A549 (cell line): ENCODE measurements around the gene HBG2. TPM values are rescaled to one million over a fixed set of nuclear protein-coding genes. Genes with fewer than 3 reads are reported as not detected.

Experiments used
- ATAC-seq, 2 experiments: fragments of 200-7000 bp in 1 of 2; fragments of >200 bp in 1 of 2; cut with Nextera tagmentation in 1 of 2; cut with Tn5 transposase in 1 of 2; 3 replicates each; pipeline versions ENCODE4 v1.8.0 to v1.9.1; 2018 to 2020; ENCODE audit warnings: mild to moderate bottlenecking in 1 of 2, moderate library complexity in 1 of 2
- CTCF ChIA-PET: fragments of 300-600 bp; sonication (Branson Sonifier 250); formaldehyde crosslinking; extraction: SDS; loops from one replicate; lab custom pipeline; 2021; ENCODE audit warnings: antibody characterized with exemption, inconsistent platforms; lab: Yijun Ruan, JAX
- POLR2A ChIA-PET: fragments of 350-600 bp; formaldehyde crosslinking; extraction: SDS; loops from one replicate; lab custom pipeline; 2021; ENCODE audit warnings: antibody characterized with exemption, inconsistent platforms; lab: Yijun Ruan, JAX
- DNase-seq, 2 experiments: peaks; one replicate each; pipeline versions ENCODE4 v3.0.0 to v3.0.0-alpha.2; 2011 to 2016; ENCODE audit warnings: low read depth in 1 of 2, low spot score in 1 of 2
- FAIRE-seq: peaks from 2 replicates; lab custom pipeline; 2011; peaks lifted over from hg19 to GRCh38; lab: Jason Lieb, UNC
- H3K27ac ChIP-seq, 2 experiments: fragments of >200 bp; sonication (Bioruptor Twin); formaldehyde crosslinking; 3 replicates each; pipeline ENCODE4 v1.5.1; 2016 to 2017
- H3K4me1 ChIP-seq: fragments of >200 bp; sonication (Bioruptor Twin); formaldehyde crosslinking; 3 replicates; pipeline ENCODE4 v1.6.1; 2016
- H3K4me2 ChIP-seq: fragments of >200 bp; sonication (Bioruptor Twin); formaldehyde crosslinking; 3 replicates; pipeline ENCODE4 v1.6.1; 2016
- H3K4me3 ChIP-seq: fragments of >200 bp; sonication (Bioruptor Twin); formaldehyde crosslinking; 3 replicates; pipeline ENCODE4 v1.5.1; 2016
- H3K9me3 ChIP-seq: fragments of >200 bp; sonication (Bioruptor Twin); formaldehyde crosslinking; 3 replicates; pipeline ENCODE4 v1.6.1; 2016
- BHLHE40 ChIP-seq: IDR thresholded peaks from 2 replicates; pipeline ENCODE4 v1.6.1; 2012; ENCODE audit warnings: low read depth, low read length, inconsistent platforms
- CBX8 ChIP-seq: fragments of 200-600 bp; sonication (generic); IDR thresholded peaks from 2 replicates; pipeline ENCODE4 v1.6.1; 2016
- CEBPB ChIP-seq, 2 experiments: fragments of >200 bp in 1 of 2; sonication (Bioruptor Twin) in 1 of 2; formaldehyde crosslinking in 1 of 2; IDR thresholded peaks; 2 replicates each; pipeline ENCODE4 v1.6.1; 2012 to 2016
- CHD2 ChIP-seq: fragments of 150-350 bp; IDR thresholded peaks from 2 replicates; pipeline ENCODE4 v1.6.1; 2014; ENCODE audit warnings: low read length; ENCODE audit not compliant: partially characterized antibody
- CHD4 ChIP-seq: fragments of 200-600 bp; sonication (generic); IDR thresholded peaks from 2 replicates; pipeline ENCODE4 v1.6.1; 2016; ENCODE audit warnings: antibody characterized with exemption, mild to moderate bottlenecking, borderline replicate concordance
- FOSB ChIP-seq: fragments of 250-450 bp; sonication (Bioruptor Pico); IDR thresholded peaks from 2 replicates; pipeline ENCODE4 v1.5.0; 2020; ENCODE audit warnings: mild to moderate bottlenecking, moderate library complexity
- FOXS1 ChIP-seq: fragments of 250-450 bp; sonication (Bioruptor Pico); IDR thresholded peaks from 2 replicates; pipeline ENCODE4 v1.5.0; 2020; ENCODE audit warnings: mild to moderate bottlenecking, moderate library complexity
- GATA3 ChIP-seq: IDR thresholded peaks from 2 replicates; pipeline ENCODE4 v1.6.1; 2012; ENCODE audit warnings: borderline replicate concordance
- HMGXB4 ChIP-seq: fragments of 250-450 bp; sonication (Bioruptor Pico); IDR thresholded peaks from 2 replicates; pipeline ENCODE4 v1.5.0; 2021; ENCODE audit warnings: mild to moderate bottlenecking, moderate library complexity, borderline replicate concordance
- HOXB13 ChIP-seq: fragments of 250-450 bp; sonication (Bioruptor Pico); IDR thresholded peaks from 2 replicates; pipeline ENCODE4 v1.5.0; 2020; ENCODE audit warnings: low read depth, mild to moderate bottlenecking, moderate library complexity
- MAFK ChIP-seq: fragments of 450-650 bp; IDR thresholded peaks from 2 replicates; pipeline ENCODE4 v1.6.1; 2014; ENCODE audit not compliant: partially characterized antibody
- MAZ ChIP-seq: fragments of 150-350 bp; IDR thresholded peaks from 2 replicates; pipeline ENCODE4 v1.6.1; 2014; ENCODE audit warnings: antibody characterized with exemption, low read depth, low read length, borderline replicate concordance
- MYC ChIP-seq: IDR thresholded peaks from 2 replicates; pipeline ENCODE4 v1.6.1; 2012; ENCODE audit warnings: mild to moderate bottlenecking, inconsistent platforms, low read length, improper control_type of control experiment, borderline replicate concordance
- PBX3 ChIP-seq: IDR thresholded peaks from 2 replicates; pipeline ENCODE4 v1.6.1; 2012
- SMC3 ChIP-seq: fragments of >200 bp; sonication (Bioruptor Twin); formaldehyde crosslinking; IDR thresholded peaks from 3 replicates; pipeline ENCODE4 v1.6.1; 2018; ENCODE audit warnings: inconsistent platforms
- TFCP2L1 ChIP-seq: fragments of 250-450 bp; sonication (Bioruptor Pico); IDR thresholded peaks from 2 replicates; pipeline ENCODE4 v1.5.0; 2021; ENCODE audit warnings: mild to moderate bottlenecking
- WGBS: methylation state at CpG from one replicate; pipeline ENCODE4 v1.1.6; 2017; ENCODE audit errors: missing lambda C conversion rate; 5-methylcytosine and 5-hydroxymethylcytosine counted together
- polyA plus RNA-seq, 4 experiments: library from polyadenylated mRNA; depleted of rRNA in 3 of 4; stranded (reverse); fragments of >200 nt; fragmentation: RNase III in 1 of 4; extraction: RNeasy Plus Mini Kit Qiagen cat#74134 plus additional on column Dnase treatment in 1 of 4; gene quantifications; 2 replicates in 3 of 4; 3 replicates in 1 of 4; pipeline ENCODE4 v1.2.3, GENCODE V29; 2011 to 2017
- TF ChIP-seq, protein P1 (sequence below): fragments of 250-450 bp; sonication (Bioruptor Pico); IDR thresholded peaks from 2 replicates; pipeline ENCODE4 v1.5.0; 2020; ENCODE audit warnings: low read depth, mild to moderate bottlenecking, moderate library complexity

Gene HBG2
- polyA plus RNA-seq, 2 of the 4 experiments (the other 2 are of a cell fraction), result not detected

GRCh38 chr11:5237420-5237819 is 17.2 kb downstream of the HBG2 start:
- Histone ChIP-seq H3K27ac (no peak overlapping the region), H3K9me3 (no peaks in the 10 kb centered on the region), H3K4me2 (no peak overlapping the region), H3K4me1 (no peaks in the 10 kb centered on the region), H3K4me3 (no peak overlapping the region)
- 31% methylated on average over 2 of the region's 2 CpGs for WGBS
- FAIRE-seq (no peak), DNase-seq (no peak), ATAC-seq (no peak)
- CTCF ChIA-PET, result no interaction called here
- no peak for TF ChIP-seq PBX3
- no peak for TF ChIP-seq GATA3
- TF ChIP-seq BHLHE40, result no peak
- TF ChIP-seq FOXS1 (CRISPR knock-in tag), result no peak
- no peak for TF ChIP-seq CHD4
- TF ChIP-seq TFCP2L1 (CRISPR knock-in tag), result no peak
- TF ChIP-seq MAZ, result no peak
- TF ChIP-seq CBX8, result no peak
- POLR2A ChIA-PET, result no interaction called here

- FAIRE-seq (no peak), DNase-seq (no peak), ATAC-seq (no peak)
- Histone ChIP-seq H3K27ac (no peak overlapping the region), H3K4me2 (no peak overlapping the region), H3K9me3 (no peaks in the 10 kb centered on the region), H3K4me1 (no peaks in the 10 kb centered on the region), H3K4me3 (no peak overlapping the region)
- ChIA-PET POLR2A (no interaction called here), CTCF (no interaction called here)
- TF ChIP-seq SMC3, result no peak
- peak; percentile 62 for TF ChIP-seq MAFK
- TF ChIP-seq CEBPB (IDR thresholded peaks at IDR 0.05), result no peak
- no peak for TF ChIP-seq HMGXB4
- 50% methylated on average over 5 of the region's 5 CpGs for WGBS
Observed at GRCh38 chr11:5235364-5236095, 19.1 kb downstream of the HBG2 start.

DNA sequence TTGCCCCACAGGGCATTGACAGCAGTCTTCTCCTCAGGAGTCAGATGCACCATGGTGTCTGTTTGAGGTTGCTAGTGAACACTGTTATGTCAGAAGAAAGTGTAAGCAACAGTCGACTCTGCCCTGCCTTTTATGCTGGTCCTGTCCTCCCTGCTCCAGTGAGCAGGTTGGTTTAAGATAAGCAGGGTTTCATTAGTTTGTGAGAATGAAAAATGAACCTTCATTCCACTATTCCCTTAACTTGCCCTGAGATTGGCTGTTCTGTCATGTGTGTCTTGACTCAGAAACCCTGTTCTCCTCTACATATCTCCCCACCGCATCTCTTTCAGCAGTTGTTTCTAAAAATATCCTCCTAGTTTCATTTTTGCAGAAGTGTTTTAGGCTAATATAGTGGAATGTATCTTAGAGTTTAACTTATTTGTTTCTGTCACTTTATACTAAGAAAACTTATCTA is 20.2 kb downstream of the HBG2 start, which contains the start of gene HBD:
TSS of gene HBD (minus strand) at position 103 of the 454 bp plus-strand sequence. CDS start at position 53, 50 bp downstream.
- Histone ChIP-seq H3K4me2 (no peak within 1 kb of the TSS), H3K27ac (no peak within 1 kb of the TSS), H3K4me3 (no peak within 1 kb of the TSS), H3K9me3 (no peaks in the 10 kb centered on the region), H3K4me1 (no peaks in the 10 kb centered on the region)
- ATAC-seq, result no peak
- ChIA-PET POLR2A (no interaction called here), CTCF (no interaction called here)
- no peak for FAIRE-seq
- no peak for DNase-seq
- WGBS, result 17% methylated on average over 2 of the region's 2 CpGs
- TF ChIP-seq FOSB (no peak), CHD2 (no peak), MYC (no peak), HOXB13 (CRISPR knock-in tag) (no peak)
- TF ChIP-seq, protein P1, sequence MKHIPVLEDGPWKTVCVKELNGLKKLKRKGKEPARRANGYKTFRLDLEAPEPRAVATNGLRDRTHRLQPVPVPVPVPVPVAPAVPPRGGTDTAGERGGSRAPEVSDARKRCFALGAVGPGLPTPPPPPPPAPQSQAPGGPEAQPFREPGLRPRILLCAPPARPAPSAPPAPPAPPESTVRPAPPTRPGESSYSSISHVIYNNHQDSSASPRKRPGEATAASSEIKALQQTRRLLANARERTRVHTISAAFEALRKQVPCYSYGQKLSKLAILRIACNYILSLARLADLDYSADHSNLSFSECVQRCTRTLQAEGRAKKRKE, result no peak

GRCh38 chr11:5233307-5233706 is 21.3 kb downstream of the HBG2 start:
- ChIA-PET POLR2A (no interaction called here), CTCF (no interaction called here)
- H3K4me1 ChIP-seq, result no peaks in the 10 kb centered on the region
- no peak for ATAC-seq
- DNase-seq, result no peak
- no peak overlapping the region for H3K4me2 ChIP-seq
- no peak overlapping the region for H3K4me3 ChIP-seq
- WGBS, result 2% methylated on average over 1 of the region's 1 CpG
- H3K27ac ChIP-seq, result no peak overlapping the region
- TF ChIP-seq, protein P1, result no peak
- FAIRE-seq, result no peak
- no peaks in the 10 kb centered on the region for H3K9me3 ChIP-seq
